ENCODE measurements around the gene HDAC4. TPM values are rescaled to one million over a fixed set of nuclear protein-coding genes. Genes with fewer than 3 reads are reported as not detected.

Gene HDAC4
- total RNA-seq, 1 experiment from 2014 or later = 10.9 TPM

- DNase-seq (ENCODE audit: low spot score) = no peak
These were observed 258.0 kb downstream of the HDAC4 start for GRCh38 chr2:239142806-239143205.

GRCh38 chr2:239142296-239142695 is 258.5 kb downstream of the HDAC4 start:
- no peak for DNase-seq (ENCODE audit: low spot score)

- no peak for DNase-seq (ENCODE audit: low spot score)
These were observed 259.6 kb downstream of the HDAC4 start for GRCh38 chr2:239141021-239141760.

GRCh38 chr2:239140346-239141020 is 260.3 kb downstream of the HDAC4 start:
- no peak for DNase-seq (ENCODE audit: low spot score)

GRCh38 chr2:239139566-239139965 is 261.3 kb downstream of the HDAC4 start:
- DNase-seq (ENCODE audit: low spot score) = no peak

GRCh38 chr2:239139101-239139500 is 261.7 kb downstream of the HDAC4 start:
- no peak for DNase-seq (ENCODE audit: low spot score)

GRCh38 chr2:239138610-239139009 is 262.2 kb downstream of the HDAC4 start:
- DNase-seq (ENCODE audit: low spot score) = no peak

GRCh38 chr2:239137898-239138283 is 262.9 kb downstream of the HDAC4 start:
- DNase-seq (ENCODE audit: low spot score) = no peak

- DNase-seq (ENCODE audit: low spot score) = no peak
These were observed 263.5 kb downstream of the HDAC4 start for GRCh38 chr2:239137165-239137897.

- DNase-seq (ENCODE audit: low spot score) = no peak
These were observed 264.1 kb downstream of the HDAC4 start for GRCh38 chr2:239136762-239137161.

GRCh38 chr2:239136203-239136602 is 264.6 kb downstream of the HDAC4 start:
- no peak for DNase-seq (ENCODE audit: low spot score)

GRCh38 chr2:239135531-239135930 is 265.3 kb downstream of the HDAC4 start:
- DNase-seq (ENCODE audit: low spot score) = no peak

- DNase-seq (ENCODE audit: low spot score) = no peak
These were observed 266.8 kb downstream of the HDAC4 start for GRCh38 chr2:239133945-239134570.

GRCh38 chr2:239132786-239133185 is 268.0 kb downstream of the HDAC4 start:
- no peak for DNase-seq (ENCODE audit: low spot score)

- DNase-seq (ENCODE audit: low spot score) = no peak
These were observed 268.6 kb downstream of the HDAC4 start for GRCh38 chr2:239132156-239132709.

GRCh38 chr2:239131521-239131920 is 269.3 kb downstream of the HDAC4 start:
- no peak for DNase-seq (ENCODE audit: low spot score)

- no peak for DNase-seq (ENCODE audit: low spot score)
These were observed 270.0 kb downstream of the HDAC4 start for GRCh38 chr2:239130786-239131325.

GRCh38 chr2:239130041-239130440 is 270.8 kb downstream of the HDAC4 start:
- DNase-seq (ENCODE audit: low spot score) = no peak

GRCh38 chr2:239129147-239129920 is 271.5 kb downstream of the HDAC4 start:
- no peak for DNase-seq (ENCODE audit: low spot score)

GRCh38 chr2:239128706-239129105 is 272.1 kb downstream of the HDAC4 start:
- no peak for DNase-seq (ENCODE audit: low spot score)

GRCh38 chr2:239127513-239127912 is 273.3 kb downstream of the HDAC4 start:
- DNase-seq (ENCODE audit: low spot score) = no peak

Data from A172 (cell line).